Peyer's patch (tissue), 4 donors: ENCODE data around the gene H2AZ1. TPM values are rescaled to one million over a fixed set of nuclear protein-coding genes. Genes with fewer than 3 reads are reported as not detected.

Source experiments
- DNase-seq, 3 donors: peaks; one replicate each; pipeline ENCODE4 v3.0.0-alpha.2; 2017 to 2019
- H3K27ac ChIP-seq, 4 donors: fragments of 200-600 bp; sonication (generic); one replicate each; pipeline ENCODE4 v1.5.1; 2016 to 2019
- H3K27me3 ChIP-seq, 2 donors: fragments of 200-600 bp; sonication (generic); one replicate each; pipeline ENCODE4 v1.5.1; 2019
- H3K36me3 ChIP-seq, 3 donors: fragments of 200-600 bp; sonication (generic); one replicate each; pipeline ENCODE4 v1.5.1; 2016 to 2019
- H3K4me1 ChIP-seq, 4 donors: fragments of 200-600 bp; sonication (generic); one replicate each; pipeline ENCODE4 v1.5.1; 2016 to 2019
- H3K4me3 ChIP-seq, 4 donors: fragments of 200-600 bp; sonication (generic); 1 replicate in 3 of 4; 2 replicates in 1 of 4; pipeline ENCODE4 v1.5.1; 2016 to 2019; ENCODE audit warnings: mild to moderate bottlenecking in 1 of 4
- H3K9me3 ChIP-seq, 4 donors: fragments of 200-600 bp; sonication (generic); one replicate each; pipeline ENCODE4 v1.5.1; 2016 to 2019; ENCODE audit warnings: mild to moderate bottlenecking in 1 of 4
- CTCF ChIP-seq, 6 experiments: fragments of 450-650 bp in 4 of 6; fragments of 200-600 bp in 2 of 6; sonication (generic) in 1 of 6; IDR thresholded peaks; one replicate each; pipeline ENCODE4 v1.5.1; 2017 to 2019; ENCODE audit warnings: antibody characterized with exemption in 6 of 6, mild to moderate bottlenecking in 3 of 6, moderate library complexity in 1 of 6
- POLR2A ChIP-seq, 2 donors: fragments of 450-650 bp; IDR thresholded peaks; one replicate each; pipeline ENCODE4 v1.5.1; 2017; ENCODE audit warnings: antibody characterized with exemption in 2 of 2, mild to moderate bottlenecking in 2 of 2, moderate library complexity in 2 of 2
- total RNA-seq, 4 donors: library from RNA; depleted of rRNA; stranded (reverse); fragments of >200 nt; gene quantifications; one replicate each; pipeline ENCODE4 v1.1.0, GENCODE V29; 2016

The H2AZ1 gene
- total RNA-seq, 4 donors from 2014 or later = 33.7 to 128 (median 81.2) TPM

GRCh38 chr4:99949034-99949998 lies 759 bp downstream of the H2AZ1 start:
- Histone ChIP-seq H3K36me3 (no peaks in the 10 kb centered on the region), H3K4me3 (peak overlapping the region; percentile 74 to 94 (median 83)), H3K4me1 (peaks cover 0 to 31% (median 9%) of the 10 kb centered on the region in 4 donors), H3K27ac (peak overlapping the region; percentile 82 to 98 (median 94)), H3K27me3 (no peaks in the 10 kb centered on the region), H3K9me3 (no peaks in the 10 kb centered on the region)
- peak; percentile 8 to 31 for TF ChIP-seq POLR2A (IDR thresholded peaks at IDR 0.05)
- TF ChIP-seq CTCF (IDR thresholded peaks at IDR 0.05) = peak; percentile 68 to 94 (median 86)
- DNase-seq = peak; percentile 86 to 96 (median 94)

GRCh38 chr4:99947608-99948007 lies 2.5 kb downstream of the H2AZ1 start:
- Histone ChIP-seq H3K9me3 (no peaks in the 10 kb centered on the region), H3K36me3 (no peaks in the 10 kb centered on the region), H3K27me3 (no peaks in the 10 kb centered on the region), H3K27ac (peak overlapping the region; percentile 97 to 99 (median 98)), H3K4me1 (peaks cover 0 to 31% (median 11%) of the 10 kb centered on the region in 4 donors), H3K4me3 (peak overlapping the region in 2 of 4 donors; percentile 93 to 99)
- TF ChIP-seq POLR2A (IDR thresholded peaks at IDR 0.05) (no peak), CTCF (IDR thresholded peaks at IDR 0.05) (no peak)
- DNase-seq = no peak

GRCh38 chr4:99947190-99947578 lies 2.9 kb downstream of the H2AZ1 start:
- TF ChIP-seq POLR2A (IDR thresholded peaks at IDR 0.05) = no peak
- no peak for TF ChIP-seq CTCF (IDR thresholded peaks at IDR 0.05)
- H3K27ac ChIP-seq = peak overlapping the region; percentile 97 to 99 (median 98)
- peaks cover 0 to 31% (median 11%) of the 10 kb centered on the region in 4 donors for H3K4me1 ChIP-seq
- no peak for DNase-seq
- no peaks in the 10 kb centered on the region for H3K9me3 ChIP-seq
- H3K27me3 ChIP-seq = no peaks in the 10 kb centered on the region
- H3K4me3 ChIP-seq = peak overlapping the region; percentile 93 to 99 (median 93)
- no peaks in the 10 kb centered on the region for H3K36me3 ChIP-seq

- Histone ChIP-seq H3K27ac (peak within 1 kb of the TSS; percentile 97 to 99 (median 98)), H3K9me3 (no peaks in the 10 kb centered on the region), H3K36me3 (no peaks in the 10 kb centered on the region), H3K4me1 (peaks cover 0 to 31% (median 11%) of the 10 kb centered on the region in 4 donors), H3K4me3 (peak within 1 kb of the TSS; percentile 93 to 99 (median 93)), H3K27me3 (no peaks in the 10 kb centered on the region)
- peak; percentile 68 to 90 (median 89) for DNase-seq
- TF ChIP-seq POLR2A (IDR thresholded peaks at IDR 0.05) = peak; percentile 31 to 75
- peak in 3 of 6 experiments; percentile 9 to 19 (median 10) for TF ChIP-seq CTCF (IDR thresholded peaks at IDR 0.05)
Observed at GRCh38 chr4:99946356-99947189, 3.5 kb downstream of the H2AZ1 start, which contains the start of gene DNAJB14. Gene DNAJB14 (minus strand): TSS chr4:99946618. CDS start chr4:99946571, 47 bp downstream.

- H3K27me3 ChIP-seq = no peaks in the 10 kb centered on the region
- TF ChIP-seq CTCF (IDR thresholded peaks at IDR 0.05) = no peak
- no peak for TF ChIP-seq POLR2A (IDR thresholded peaks at IDR 0.05)
- no peaks in the 10 kb centered on the region for H3K9me3 ChIP-seq
- peaks cover 0 to 31% (median 11%) of the 10 kb centered on the region in 4 donors for H3K4me1 ChIP-seq
- no peaks in the 10 kb centered on the region for H3K36me3 ChIP-seq
- peak overlapping the region; percentile 93 to 99 (median 93) for H3K4me3 ChIP-seq
- DNase-seq = no peak
- peak overlapping the region; percentile 97 to 99 (median 98) for H3K27ac ChIP-seq
Observed at GRCh38 chr4:99945718-99946355, 4.2 kb downstream of the H2AZ1 start.
